HepG2 (cell line): ENCODE measurements around the gene YBX2. TPM values are rescaled to one million over a fixed set of nuclear protein-coding genes. Genes with fewer than 3 reads are reported as not detected.

Experiments
- ASH2L ChIP-seq: fragments of 300-600, 200-600 bp; sonication (generic); IDR thresholded peaks from 2 replicates; pipeline ENCODE4 v1.7.0; 2017; ENCODE audit warnings: low read depth, mild to moderate bottlenecking, moderate library complexity, mixed read lengths, low read length; ENCODE audit not compliant: insufficient read length
- ATF7 ChIP-seq, 2 experiments: fragments of 450-650 bp in 1 of 2; sonication (generic) in 1 of 2; formaldehyde crosslinking in 1 of 2; IDR thresholded peaks; 2 replicates each; pipeline versions ENCODE4 v1.4.0 to v1.6.1; 2016 to 2020; ENCODE audit warnings: antibody characterized with exemption in 1 of 2, mild to moderate bottlenecking in 1 of 2, missing genetic modification reagents in 1 of 2
- ELF1 ChIP-seq: sonication (generic); formaldehyde crosslinking; IDR thresholded peaks from 2 replicates; pipeline ENCODE4 v1.4.0; 2020; ENCODE audit warnings: missing genetic modification reagents
- ERF ChIP-seq: IDR thresholded peaks from 2 replicates; pipeline ENCODE4 v1.6.1; 2018; ENCODE audit warnings: missing biosample characterization, missing genetic modification reagents
- HCFC1 ChIP-seq: fragments of 150-350 bp; IDR thresholded peaks from 2 replicates; pipeline ENCODE4 v1.6.1; 2014; ENCODE audit warnings: low read depth, low read length
- MAZ ChIP-seq, 2 experiments: sonication (generic) in 1 of 2; formaldehyde crosslinking in 1 of 2; IDR thresholded peaks; 2 replicates each; pipeline versions ENCODE4 v1.5.0 to v1.6.1; 2012 to 2020; ENCODE audit warnings: low read depth in 2 of 2, mild to moderate bottlenecking in 2 of 2, borderline replicate concordance in 1 of 2, improper control_type of control experiment in 1 of 2, low read length in 1 of 2, missing genetic modification reagents in 1 of 2, moderate library complexity in 1 of 2
- NKX3-1 ChIP-seq: sonication (generic); formaldehyde crosslinking; IDR thresholded peaks from 2 replicates; pipeline ENCODE4 v1.5.0; 2020; ENCODE audit warnings: missing genetic modification reagents
- PHF21A ChIP-seq: sonication (generic); formaldehyde crosslinking; IDR thresholded peaks from 2 replicates; pipeline ENCODE4 v1.5.0; 2020; ENCODE audit warnings: mild to moderate bottlenecking, missing genetic modification reagents
- SP2 ChIP-seq: sonication (generic); formaldehyde crosslinking; IDR thresholded peaks from 2 replicates; pipeline ENCODE4 v1.5.1; 2020; ENCODE audit warnings: mild to moderate bottlenecking, missing genetic modification reagents
- ZFP41 ChIP-seq: sonication (generic); formaldehyde crosslinking; IDR thresholded peaks from 2 replicates; pipeline ENCODE4 v1.4.0; 2020; ENCODE audit warnings: mild to moderate bottlenecking, missing genetic modification reagents, borderline replicate concordance
- ZNF256 ChIP-seq: sonication (generic); formaldehyde crosslinking; conservative IDR thresholded peaks from 2 replicates; pipeline ENCODE4 v1.4.0; 2020; ENCODE audit warnings: missing genetic modification reagents
- ZNF331 ChIP-seq: sonication (generic); formaldehyde crosslinking; IDR thresholded peaks from 2 replicates; pipeline ENCODE4 v1.4.0; 2020; ENCODE audit warnings: missing genetic modification reagents
- ZNF33B ChIP-seq: sonication (generic); formaldehyde crosslinking; IDR thresholded peaks from 2 replicates; pipeline ENCODE4 v1.5.1; 2020; ENCODE audit warnings: mild to moderate bottlenecking, missing genetic modification reagents
- ZNF34 ChIP-seq: sonication (generic); formaldehyde crosslinking; IDR thresholded peaks from 2 replicates; pipeline ENCODE4 v1.4.0; 2020; ENCODE audit warnings: mild to moderate bottlenecking, missing genetic modification reagents, borderline replicate concordance
- ZNF451 ChIP-seq: sonication (generic); formaldehyde crosslinking; IDR thresholded peaks from 2 replicates; pipeline ENCODE4 v1.5.0; 2020; ENCODE audit warnings: mild to moderate bottlenecking, missing genetic modification reagents
- ZSCAN30 ChIP-seq: sonication (generic); formaldehyde crosslinking; IDR thresholded peaks from 2 replicates; pipeline ENCODE4 v1.5.0; 2020; ENCODE audit warnings: mild to moderate bottlenecking, missing genetic modification reagents
- polyA plus RNA-seq, 8 experiments: library from polyadenylated mRNA; depleted of rRNA in 3 of 8; stranded (reverse) in 7 of 8; unstranded in 1 of 8; fragments of >200 nt; fragmentation: Illumina TruSeq in 4 of 8; extraction: Trizol in 4 of 8; gene quantifications; 2 replicates each; pipeline versions ENCODE4 v1.2.1 to v1.2.3, GENCODE V29; 2011 to 2016; ENCODE audit warnings: low read depth in 4 of 8, missing spikeins in 1 of 8, mixed read lengths in 1 of 8; ENCODE audit not compliant: insufficient read depth in 1 of 8
- total RNA-seq, 5 experiments: library from RNA; depleted of rRNA; stranded (reverse); fragments of >200 nt; fragmentation: Illumina TruSeq; extraction: Trizol; gene quantifications; 2 replicates each; pipeline ENCODE4 v1.2.3, GENCODE V29; 2016; ENCODE audit warnings: low read depth in 1 of 5
- TF ChIP-seq, protein P1 (sequence below), 2 experiments: fragments of 450-650 bp in 1 of 2; sonication (generic) in 1 of 2; formaldehyde crosslinking in 1 of 2; IDR thresholded peaks; 2 replicates each; pipeline versions ENCODE4 v1.6.1 to v1.8.0; 2016 to 2022; ENCODE audit warnings: antibody characterized with exemption in 1 of 2, mild to moderate bottlenecking in 1 of 2, missing genetic modification reagents in 1 of 2
- TF ChIP-seq, protein P2 (sequence below): sonication (generic); formaldehyde crosslinking; conservative IDR thresholded peaks from 2 replicates; pipeline ENCODE4 v1.4.0; 2020; ENCODE audit warnings: missing genetic modification reagents
- TF ChIP-seq, protein P3 (sequence below): IDR thresholded peaks from 2 replicates; pipeline ENCODE4 v1.6.1; 2016

Gene YBX2
- total and polyA plus RNA-seq, 2 of the 13 experiments (the other 11 are each of a cell fraction or from before 2014, with no cell fraction given), result 0.12 to 0.22 TPM

GRCh38 chr17:7251661-7252175 lies 42.7 kb downstream of the YBX2 start, which contains the start of gene CTDNEP1 (continued):
- TF ChIP-seq ASH2L (peak; percentile 23), ZNF256 (no peak), PHF21A (CRISPR knock-in tag) (0 out of 2 replicates have a peak, but pooled peaks have one; percentile 7), ZFP41 (no peak), HCFC1 (peak; percentile 46; the same call in 1 of the 2 replicates), ZNF33B (CRISPR knock-in tag) (0 out of 2 replicates have a peak, but pooled peaks have one; percentile 11), ERF (CRISPR knock-in tag) (peak; percentile 39; the same call in 1 of the 2 replicates), ATF7 (IDR thresholded peaks at IDR 0.05) (no peak), ATF7 (CRISPR knock-in tag; IDR thresholded peaks at IDR 0.05) (no peak), ELF1 (CRISPR knock-in tag) (peak; percentile 81), ZNF331 (CRISPR knock-in tag) (no peak), MAZ (IDR thresholded peaks at IDR 0.05; ENCODE audit: borderline replicate concordance, low read depth, low read length) (peak; percentile 25), MAZ (CRISPR knock-in tag; IDR thresholded peaks at IDR 0.05; ENCODE audit: low read depth) (peak; percentile 26; the same call in 1 of the 2 replicates), SP2 (CRISPR knock-in tag) (peak; percentile 65), ZNF34 (CRISPR knock-in tag) (peak; percentile 30), ZSCAN30 (CRISPR knock-in tag) (0 out of 2 replicates have a peak, but pooled peaks have one; percentile 30), NKX3-1 (0 out of 2 replicates have a peak, but pooled peaks have one; percentile 33), ZNF451 (CRISPR knock-in tag) (peak; percentile 37; the same call in 1 of the 2 replicates)
- TF ChIP-seq, protein P1, sequence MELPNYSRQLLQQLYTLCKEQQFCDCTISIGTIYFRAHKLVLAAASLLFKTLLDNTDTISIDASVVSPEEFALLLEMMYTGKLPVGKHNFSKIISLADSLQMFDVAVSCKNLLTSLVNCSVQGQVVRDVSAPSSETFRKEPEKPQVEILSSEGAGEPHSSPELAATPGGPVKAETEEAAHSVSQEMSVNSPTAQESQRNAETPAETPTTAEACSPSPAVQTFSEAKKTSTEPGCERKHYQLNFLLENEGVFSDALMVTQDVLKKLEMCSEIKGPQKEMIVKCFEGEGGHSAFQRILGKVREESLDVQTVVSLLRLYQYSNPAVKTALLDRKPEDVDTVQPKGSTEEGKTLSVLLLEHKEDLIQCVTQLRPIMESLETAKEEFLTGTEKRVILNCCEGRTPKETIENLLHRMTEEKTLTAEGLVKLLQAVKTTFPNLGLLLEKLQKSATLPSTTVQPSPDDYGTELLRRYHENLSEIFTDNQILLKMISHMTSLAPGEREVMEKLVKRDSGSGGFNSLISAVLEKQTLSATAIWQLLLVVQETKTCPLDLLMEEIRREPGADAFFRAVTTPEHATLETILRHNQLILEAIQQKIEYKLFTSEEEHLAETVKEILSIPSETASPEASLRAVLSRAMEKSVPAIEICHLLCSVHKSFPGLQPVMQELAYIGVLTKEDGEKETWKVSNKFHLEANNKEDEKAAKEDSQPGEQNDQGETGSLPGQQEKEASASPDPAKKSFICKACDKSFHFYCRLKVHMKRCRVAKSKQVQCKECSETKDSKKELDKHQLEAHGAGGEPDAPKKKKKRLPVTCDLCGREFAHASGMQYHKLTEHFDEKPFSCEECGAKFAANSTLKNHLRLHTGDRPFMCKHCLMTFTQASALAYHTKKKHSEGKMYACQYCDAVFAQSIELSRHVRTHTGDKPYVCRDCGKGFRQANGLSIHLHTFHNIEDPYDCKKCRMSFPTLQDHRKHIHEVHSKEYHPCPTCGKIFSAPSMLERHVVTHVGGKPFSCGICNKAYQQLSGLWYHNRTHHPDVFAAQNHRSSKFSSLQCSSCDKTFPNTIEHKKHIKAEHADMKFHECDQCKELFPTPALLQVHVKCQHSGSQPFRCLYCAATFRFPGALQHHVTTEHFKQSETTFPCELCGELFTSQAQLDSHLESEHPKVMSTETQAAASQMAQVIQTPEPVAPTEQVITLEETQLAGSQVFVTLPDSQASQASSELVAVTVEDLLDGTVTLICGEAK (IDR thresholded peaks at IDR 0.05), result peak; percentile 49
- TF ChIP-seq, protein P1 (CRISPR knock-in tag; IDR thresholded peaks at IDR 0.05), result no peak
- TF ChIP-seq, protein P2, sequence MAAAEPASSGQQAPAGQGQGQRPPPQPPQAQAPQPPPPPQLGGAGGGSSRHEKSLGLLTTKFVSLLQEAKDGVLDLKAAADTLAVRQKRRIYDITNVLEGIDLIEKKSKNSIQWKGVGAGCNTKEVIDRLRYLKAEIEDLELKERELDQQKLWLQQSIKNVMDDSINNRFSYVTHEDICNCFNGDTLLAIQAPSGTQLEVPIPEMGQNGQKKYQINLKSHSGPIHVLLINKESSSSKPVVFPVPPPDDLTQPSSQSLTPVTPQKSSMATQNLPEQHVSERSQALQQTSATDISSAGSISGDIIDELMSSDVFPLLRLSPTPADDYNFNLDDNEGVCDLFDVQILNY (CRISPR knock-in tag), result 0 out of 2 replicates have a peak, but pooled peaks have one; percentile 20
- TF ChIP-seq, protein P3, sequence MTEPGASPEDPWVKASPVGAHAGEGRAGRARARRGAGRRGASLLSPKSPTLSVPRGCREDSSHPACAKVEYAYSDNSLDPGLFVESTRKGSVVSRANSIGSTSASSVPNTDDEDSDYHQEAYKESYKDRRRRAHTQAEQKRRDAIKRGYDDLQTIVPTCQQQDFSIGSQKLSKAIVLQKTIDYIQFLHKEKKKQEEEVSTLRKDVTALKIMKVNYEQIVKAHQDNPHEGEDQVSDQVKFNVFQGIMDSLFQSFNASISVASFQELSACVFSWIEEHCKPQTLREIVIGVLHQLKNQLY (CRISPR knock-in tag), result peak; percentile 8
